Uterus (tissue), 4 donors: Measurements from ENCODE around the gene C1QTNF9B. TPM values are rescaled to one million over a fixed set of nuclear protein-coding genes. Genes with fewer than 3 reads are reported as not detected.

Experiments
- DNase-seq, 2 donors: peaks; one replicate each; pipeline ENCODE4 v3.0.0-alpha.2; 2019 to 2020
- H3K27ac ChIP-seq, 2 donors: fragments of 200-600 bp; sonication (generic); 1 replicate in 1 of 2; 2 replicates in 1 of 2; pipeline ENCODE4 v1.5.1; 2016 to 2018
- H3K27me3 ChIP-seq, 2 donors: fragments of 200-600 bp; sonication (generic); one replicate each; pipeline ENCODE4 v1.5.1; 2018 to 2019; ENCODE audit warnings: control low read depth in 1 of 2
- H3K36me3 ChIP-seq, 2 donors: fragments of 200-600 bp; sonication (generic); one replicate each; pipeline ENCODE4 v1.5.1; 2019; ENCODE audit warnings: control low read depth in 1 of 2
- H3K4me1 ChIP-seq, 2 donors: fragments of 200-600 bp; sonication (generic); one replicate each; pipeline ENCODE4 v1.5.1; 2018 to 2019; ENCODE audit warnings: control low read depth in 1 of 2
- H3K4me3 ChIP-seq, 2 donors: fragments of 200-600 bp; sonication (generic); 1 replicate in 1 of 2; 2 replicates in 1 of 2; pipeline ENCODE4 v1.5.1; 2018 to 2019; ENCODE audit warnings: mild to moderate bottlenecking in 1 of 2
- H3K9me3 ChIP-seq, 2 donors: fragments of 200-600 bp; sonication (generic); one replicate each; pipeline ENCODE4 v1.5.1; 2019; ENCODE audit warnings: control low read depth in 1 of 2
- POLR2A ChIP-seq, 2 donors: fragments of 450-650 bp; IDR thresholded peaks; one replicate each; pipeline ENCODE4 v1.6.1; 2016; ENCODE audit warnings: antibody characterized with exemption in 2 of 2, mild to moderate bottlenecking in 1 of 2, moderate library complexity in 1 of 2
- intact Hi-C: fragments of 100-400 bp; cut with DNase I; formaldehyde crosslinking; loops from one replicate; pipeline ENCODE4 v1.15.1; 2023; ENCODE audit warnings: low total_unique reads
- total RNA-seq, 4 donors: library from RNA; depleted of rRNA in 3 of 4; stranded (reverse); fragments of >200 nt in 3 of 4; gene quantifications; one replicate each; pipeline versions ENCODE4 v1.1.0 to v1.2.4, GENCODE V29; 2014 to 2023
- TF ChIP-seq, protein P1 (sequence below), 4 experiments: fragments of 200-600 bp in 2 of 4; fragments of 450-650 bp in 2 of 4; sonication (generic) in 2 of 4; IDR thresholded peaks; one replicate each; pipeline ENCODE4 v1.5.1; 2016 to 2019; ENCODE audit warnings: antibody characterized with exemption in 4 of 4, mild to moderate bottlenecking in 2 of 4, moderate library complexity in 1 of 4
- donor health status: DM: yes; HTN: yes; CAD: no.

C1QTNF9B gene
- total RNA-seq, 4 donors from 2014 or later = 2.6 TPM; not detected in 3

DNA sequence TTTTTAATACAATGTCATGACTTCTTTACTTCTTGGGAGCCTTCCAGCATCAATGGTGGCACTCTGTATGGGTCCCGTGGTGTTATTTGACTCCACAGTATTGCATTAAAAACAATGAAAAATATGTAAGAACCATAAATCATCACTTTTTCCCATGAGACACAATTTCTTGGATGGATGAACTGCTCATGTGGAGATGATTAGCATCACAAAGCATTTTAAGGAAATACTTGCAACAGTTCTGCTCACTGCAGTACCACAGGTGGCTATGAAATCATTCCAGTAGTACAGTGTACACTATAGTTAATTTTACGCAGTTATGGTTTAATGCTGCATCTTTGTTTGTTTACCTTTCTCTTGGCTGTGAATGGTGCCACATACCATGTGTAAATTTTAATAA, 37.2 kb upstream of the C1QTNF9B start:
- Histone ChIP-seq H3K4me1 (no peaks in the 10 kb centered on the region), H3K4me3 (no peak overlapping the region), H3K27me3 (no peaks in the 10 kb centered on the region), H3K36me3 (no peaks in the 10 kb centered on the region), H3K27ac (no peak overlapping the region), H3K9me3 (no peaks in the 10 kb centered on the region)
- TF ChIP-seq, protein P1, sequence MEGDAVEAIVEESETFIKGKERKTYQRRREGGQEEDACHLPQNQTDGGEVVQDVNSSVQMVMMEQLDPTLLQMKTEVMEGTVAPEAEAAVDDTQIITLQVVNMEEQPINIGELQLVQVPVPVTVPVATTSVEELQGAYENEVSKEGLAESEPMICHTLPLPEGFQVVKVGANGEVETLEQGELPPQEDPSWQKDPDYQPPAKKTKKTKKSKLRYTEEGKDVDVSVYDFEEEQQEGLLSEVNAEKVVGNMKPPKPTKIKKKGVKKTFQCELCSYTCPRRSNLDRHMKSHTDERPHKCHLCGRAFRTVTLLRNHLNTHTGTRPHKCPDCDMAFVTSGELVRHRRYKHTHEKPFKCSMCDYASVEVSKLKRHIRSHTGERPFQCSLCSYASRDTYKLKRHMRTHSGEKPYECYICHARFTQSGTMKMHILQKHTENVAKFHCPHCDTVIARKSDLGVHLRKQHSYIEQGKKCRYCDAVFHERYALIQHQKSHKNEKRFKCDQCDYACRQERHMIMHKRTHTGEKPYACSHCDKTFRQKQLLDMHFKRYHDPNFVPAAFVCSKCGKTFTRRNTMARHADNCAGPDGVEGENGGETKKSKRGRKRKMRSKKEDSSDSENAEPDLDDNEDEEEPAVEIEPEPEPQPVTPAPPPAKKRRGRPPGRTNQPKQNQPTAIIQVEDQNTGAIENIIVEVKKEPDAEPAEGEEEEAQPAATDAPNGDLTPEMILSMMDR (IDR thresholded peaks at IDR 0.05) = no peak
- no peak for DNase-seq
- intact Hi-C loops = no loop called here

DNA sequence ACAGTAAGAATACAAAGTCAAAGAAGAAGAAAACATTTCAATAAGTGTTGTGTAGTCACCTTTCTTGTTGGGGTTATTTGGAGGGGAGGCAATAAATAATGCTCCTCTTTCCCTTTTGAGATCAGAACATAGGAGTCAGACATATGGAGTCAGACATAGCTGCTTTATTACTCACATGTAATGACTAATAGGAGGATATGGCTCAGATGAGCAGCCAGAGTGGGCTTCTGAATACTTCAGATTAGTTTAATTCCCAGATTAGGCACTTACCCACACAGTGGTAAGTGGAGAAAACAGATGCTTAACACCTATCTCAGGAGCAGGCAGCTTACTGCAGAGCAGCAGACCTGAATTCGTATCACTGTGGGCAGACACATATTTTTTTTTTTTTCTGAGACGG, 31.7 kb upstream of the C1QTNF9B start:
- DNase-seq = no peak
- Histone ChIP-seq H3K9me3 (no peaks in the 10 kb centered on the region), H3K36me3 (no peaks in the 10 kb centered on the region), H3K27ac (no peak overlapping the region), H3K4me3 (no peak overlapping the region), H3K4me1 (no peaks in the 10 kb centered on the region), H3K27me3 (no peaks in the 10 kb centered on the region)
- intact Hi-C loops = no loop called here
- TF ChIP-seq, protein P1 (IDR thresholded peaks at IDR 0.05) = no peak
- TF ChIP-seq POLR2A (IDR thresholded peaks at IDR 0.05) = no peak

DNA sequence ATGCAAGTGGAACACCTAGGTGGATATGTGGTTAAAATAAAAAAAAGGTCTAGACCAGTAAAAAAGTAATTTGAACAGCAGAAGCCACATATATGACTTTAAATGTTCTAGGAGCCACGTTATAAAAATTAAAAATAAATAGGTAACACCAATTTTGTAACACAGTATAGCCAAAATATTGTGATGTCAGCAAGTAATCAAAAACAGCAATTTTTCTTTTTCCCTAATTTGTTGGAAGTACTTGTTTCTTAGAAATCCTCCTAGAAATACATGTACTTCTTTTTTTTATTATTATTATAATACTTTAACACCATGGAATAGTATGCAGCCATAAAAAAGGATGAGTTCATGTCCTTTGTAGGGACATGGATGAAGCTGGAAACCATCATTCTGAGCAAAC, 25.7 kb upstream of the C1QTNF9B start:
- Histone ChIP-seq H3K36me3 (no peaks in the 10 kb centered on the region), H3K9me3 (no peaks in the 10 kb centered on the region), H3K27ac (no peak overlapping the region), H3K27me3 (no peaks in the 10 kb centered on the region), H3K4me3 (no peak overlapping the region), H3K4me1 (no peaks in the 10 kb centered on the region)
- intact Hi-C loops = no loop called here
- DNase-seq = no peak
- TF ChIP-seq, protein P1 (IDR thresholded peaks at IDR 0.05) = no peak
- TF ChIP-seq POLR2A (IDR thresholded peaks at IDR 0.05) = no peak

DNA sequence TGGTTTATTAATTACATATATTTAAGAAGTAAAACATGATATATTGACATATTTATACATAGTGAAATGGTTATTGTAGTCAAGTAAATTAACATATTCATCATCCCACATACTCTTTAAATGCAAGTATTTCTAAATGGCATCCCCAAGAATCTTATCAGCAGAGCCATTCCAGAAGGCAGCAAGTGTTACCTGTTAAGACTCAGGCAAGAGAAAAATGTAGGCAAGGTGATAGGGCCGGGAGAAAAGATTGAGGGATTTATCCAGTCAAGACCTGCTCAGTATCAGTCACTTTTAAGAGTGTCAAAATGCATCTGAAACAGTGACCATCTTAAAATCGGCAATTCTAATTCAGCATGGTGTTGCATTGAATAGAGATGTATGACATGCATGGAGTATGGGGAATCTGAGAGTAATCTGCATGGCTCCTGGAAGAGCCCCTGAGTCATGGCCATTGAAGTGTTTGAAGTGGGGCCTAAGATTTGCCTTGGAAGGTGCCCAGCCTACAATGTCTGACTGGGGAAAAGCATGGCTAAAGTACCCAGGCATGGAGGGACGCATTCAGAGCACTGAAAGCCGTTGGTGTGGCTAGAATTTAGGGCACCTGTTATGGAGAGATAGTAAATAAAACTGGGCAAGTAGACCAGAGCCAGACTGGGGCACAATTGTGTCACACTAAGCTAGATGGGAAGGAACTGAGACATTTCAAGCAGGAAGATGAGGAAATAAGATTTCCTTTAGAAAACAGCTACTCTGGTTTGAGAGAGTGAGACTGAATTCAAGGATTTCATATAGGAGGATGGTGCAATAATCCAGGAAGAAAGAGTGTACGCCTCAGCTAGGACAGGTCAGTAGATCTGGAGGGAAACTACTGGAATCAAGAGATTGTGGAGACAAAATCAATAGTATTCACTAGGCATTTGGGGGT, 25.0 kb upstream of the C1QTNF9B start:
- Histone ChIP-seq H3K27ac (no peak overlapping the region), H3K27me3 (no peaks in the 10 kb centered on the region), H3K4me3 (no peak overlapping the region), H3K36me3 (no peaks in the 10 kb centered on the region), H3K9me3 (no peaks in the 10 kb centered on the region), H3K4me1 (no peaks in the 10 kb centered on the region)
- DNase-seq = no peak
- intact Hi-C loops = no loop called here
- TF ChIP-seq, protein P1 (IDR thresholded peaks at IDR 0.05) = no peak
- no peak for TF ChIP-seq POLR2A (IDR thresholded peaks at IDR 0.05)

DNA sequence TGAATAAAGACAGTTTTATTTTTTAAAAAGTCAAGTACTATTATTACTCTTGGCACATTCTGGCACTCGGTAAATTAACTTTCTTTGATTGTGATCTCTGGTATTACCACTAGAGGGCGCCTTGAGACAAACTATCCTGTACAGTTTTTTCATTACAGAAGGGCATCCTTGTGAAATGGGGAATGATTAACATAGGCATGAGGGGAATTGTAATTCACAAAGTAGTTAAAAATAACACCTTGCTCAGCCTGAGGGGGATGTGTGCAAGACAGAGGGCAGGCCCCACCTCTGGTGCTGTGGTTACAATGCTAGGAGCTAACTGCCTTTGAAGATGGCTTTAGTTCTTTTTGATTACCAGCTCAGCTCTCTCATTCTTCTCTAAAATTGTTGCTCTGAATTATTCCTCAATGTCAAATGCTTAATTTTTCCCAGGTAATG, 24.2 kb upstream of the C1QTNF9B start:
- H3K36me3 ChIP-seq = no peaks in the 10 kb centered on the region
- DNase-seq = no peak
- H3K27me3 ChIP-seq = no peaks in the 10 kb centered on the region
- no peak overlapping the region for H3K4me3 ChIP-seq
- H3K27ac ChIP-seq = no peak overlapping the region
- TF ChIP-seq, protein P1 (IDR thresholded peaks at IDR 0.05) = peak; percentile 38 to 62 (median 50)
- no peak for TF ChIP-seq POLR2A (IDR thresholded peaks at IDR 0.05)
- intact Hi-C loops = no loop called here
- no peaks in the 10 kb centered on the region for H3K4me1 ChIP-seq
- H3K9me3 ChIP-seq = no peaks in the 10 kb centered on the region
